ENCODE results near the gene RALGAPA1. TPM values are rescaled to one million over a fixed set of nuclear protein-coding genes. Genes with fewer than 3 reads are reported as not detected.

Gene RALGAPA1
- total RNA-seq, 1 donor from 2014 or later: 31.1 TPM

DNA sequence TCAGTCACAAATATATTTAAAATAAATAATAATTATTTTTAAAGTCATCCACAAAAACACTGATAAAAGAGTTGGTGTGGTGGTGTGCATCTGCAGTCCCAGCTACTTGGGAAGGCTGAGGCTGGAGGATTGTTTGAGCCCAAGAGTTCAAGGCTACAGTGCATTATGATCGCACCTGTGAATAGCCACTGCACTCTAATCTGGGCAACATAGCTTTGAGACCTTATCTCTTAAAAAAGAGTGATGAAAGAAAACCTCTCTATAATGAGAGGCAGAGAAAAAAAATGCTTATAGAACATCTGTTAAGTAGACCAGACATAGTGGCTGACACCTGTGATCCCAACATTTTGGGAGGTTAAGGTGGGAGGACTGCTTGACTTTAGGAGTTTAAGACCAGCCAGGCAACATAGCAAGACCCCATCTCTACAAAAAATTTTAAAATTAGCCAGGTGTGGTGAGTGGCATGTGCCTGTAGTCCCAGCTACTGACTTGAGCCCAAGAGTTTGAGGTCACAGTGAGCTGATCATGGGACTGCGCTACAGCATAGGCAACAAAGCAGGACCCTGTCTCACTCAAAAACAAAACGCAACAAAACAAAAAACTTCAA is 50.5 kb downstream of the RALGAPA1 start:
- Histone ChIP-seq H3K36me3 (ENCODE audit: control insufficient read depth, insufficient read depth, low read length) (no peaks in the 10 kb centered on the region), H3K4me3 (ENCODE audit: low read depth, low read length) (no peak overlapping the region), H3K27me3 (ENCODE audit: control insufficient read depth, insufficient read depth, low read length) (no peaks in the 10 kb centered on the region)
- TF ChIP-seq CTCF (IDR thresholded peaks at IDR 0.05; ENCODE audit: insufficient read depth, low read length, poor library complexity, severe bottlenecking): no peak
- no peak for DNase-seq (ENCODE audit: low read depth)

DNA sequence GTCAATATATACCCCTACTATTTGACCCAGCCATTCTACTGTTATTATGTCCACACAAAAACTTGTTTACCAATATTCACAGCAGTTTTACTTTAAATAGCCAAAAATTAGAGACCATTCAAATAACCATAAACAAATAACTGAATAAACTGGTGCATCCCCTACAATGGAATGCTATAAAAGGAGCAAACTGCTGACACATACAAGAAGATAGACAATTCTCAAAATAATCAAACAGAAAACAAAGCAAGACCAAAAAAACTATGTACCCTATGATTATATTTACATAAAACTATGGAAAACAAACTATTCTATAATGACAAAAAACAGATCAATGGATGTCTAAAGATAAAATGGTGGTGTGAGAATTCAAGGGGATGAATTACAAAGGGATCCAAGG is 54.4 kb downstream of the RALGAPA1 start:
- no peaks in the 10 kb centered on the region for H3K36me3 ChIP-seq (ENCODE audit: control insufficient read depth, insufficient read depth, low read length)

GRCh38 chr14:35752380-35752779 is 56.7 kb downstream of the RALGAPA1 start:
- no peak overlapping the region for H3K4me3 ChIP-seq (ENCODE audit: low read depth, low read length)
- no peak for DNase-seq (ENCODE audit: low read depth)
- H3K27me3 ChIP-seq (ENCODE audit: control insufficient read depth, insufficient read depth, low read length): no peaks in the 10 kb centered on the region
- TF ChIP-seq CTCF (IDR thresholded peaks at IDR 0.05; ENCODE audit: insufficient read depth, low read length, poor library complexity, severe bottlenecking): no peak
- no peaks in the 10 kb centered on the region for H3K36me3 ChIP-seq (ENCODE audit: control insufficient read depth, insufficient read depth, low read length)

More for the DNA sequence above, 54.4 kb downstream of the RALGAPA1 start:
- Histone ChIP-seq H3K27me3 (ENCODE audit: control insufficient read depth, insufficient read depth, low read length) (no peaks in the 10 kb centered on the region), H3K4me3 (ENCODE audit: low read depth, low read length) (no peak overlapping the region)
- no peak for TF ChIP-seq CTCF (IDR thresholded peaks at IDR 0.05; ENCODE audit: insufficient read depth, low read length, poor library complexity, severe bottlenecking)
- DNase-seq (ENCODE audit: low read depth): no peak

- Histone ChIP-seq H3K36me3 (ENCODE audit: control insufficient read depth, insufficient read depth, low read length) (no peaks in the 10 kb centered on the region), H3K4me3 (ENCODE audit: low read depth, low read length) (no peak overlapping the region), H3K27me3 (ENCODE audit: control insufficient read depth, insufficient read depth, low read length) (no peaks in the 10 kb centered on the region)
- no peak for TF ChIP-seq CTCF (IDR thresholded peaks at IDR 0.05; ENCODE audit: insufficient read depth, low read length, poor library complexity, severe bottlenecking)
- DNase-seq (ENCODE audit: low read depth): no peak
These were observed 58.7 kb downstream of the RALGAPA1 start for GRCh38 chr14:35750202-35750904.

- no peaks in the 10 kb centered on the region for H3K27me3 ChIP-seq (ENCODE audit: control insufficient read depth, insufficient read depth, low read length)
- H3K36me3 ChIP-seq (ENCODE audit: control insufficient read depth, insufficient read depth, low read length): no peaks in the 10 kb centered on the region
- no peak for TF ChIP-seq CTCF (IDR thresholded peaks at IDR 0.05; ENCODE audit: insufficient read depth, low read length, poor library complexity, severe bottlenecking)
- DNase-seq (ENCODE audit: low read depth): no peak
- no peak overlapping the region for H3K4me3 ChIP-seq (ENCODE audit: low read depth, low read length)
These were observed 61.7 kb downstream of the RALGAPA1 start for GRCh38 chr14:35747379-35747778.
